HEK293T (cell line): Measurements from ENCODE around the gene GMCL2.

ENCODE experiments used
- ELF4 ChIP-seq: fragments of 450-650 bp; IDR thresholded peaks from 2 replicates; pipeline ENCODE4 v1.6.1; 2017; ENCODE audit warnings: antibody characterized with exemption
- FOXK2 ChIP-seq: fragments of 450-650 bp; IDR thresholded peaks from 2 replicates; pipeline ENCODE4 v1.6.1; 2016; ENCODE audit warnings: mild to moderate bottlenecking
- HDGF ChIP-seq: fragments of 450-650 bp; IDR thresholded peaks from 2 replicates; pipeline ENCODE4 v1.6.1; 2017; ENCODE audit warnings: antibody characterized with exemption, borderline replicate concordance
- L3MBTL2 ChIP-seq: fragments of 450-650 bp; conservative IDR thresholded peaks from 2 replicates; pipeline ENCODE4 v1.6.1; 2016; ENCODE audit warnings: mild to moderate bottlenecking
- NFRKB ChIP-seq: fragments of 450-650 bp; IDR thresholded peaks from 2 replicates; pipeline ENCODE4 v1.6.1; 2016; ENCODE audit warnings: mild to moderate bottlenecking, moderate library complexity
- SP1 ChIP-seq: fragments of 450-650 bp; IDR thresholded peaks from 2 replicates; pipeline ENCODE4 v1.6.1; 2017

DNA sequence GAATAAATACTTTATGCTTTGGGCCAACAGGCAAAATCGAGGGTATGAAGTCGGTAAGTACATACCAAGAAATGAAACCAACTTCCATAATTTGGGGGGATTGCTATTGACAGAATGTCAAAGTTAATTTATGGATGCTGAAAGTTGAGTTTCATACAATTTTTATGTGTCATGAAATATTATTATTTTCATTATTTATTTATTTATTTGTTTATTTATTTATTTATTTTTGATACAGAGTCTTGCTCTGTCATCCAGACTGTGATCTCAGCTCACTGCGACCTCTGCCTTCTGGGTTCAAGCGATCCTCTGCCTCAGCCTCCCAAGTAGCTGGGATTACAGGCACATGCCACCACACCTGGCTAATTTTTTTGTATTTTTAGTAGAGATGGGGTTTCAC lies 4.5 kb upstream of the GMCL2 start:
- TF ChIP-seq HDGF, result no peak
- no peak for TF ChIP-seq SP1
- no peak for TF ChIP-seq NFRKB
- no peak for TF ChIP-seq L3MBTL2
- TF ChIP-seq FOXK2, result no peak
- no peak for TF ChIP-seq ELF4
